OCI-LY7 (cell line): ENCODE results near the gene KLK10.

Experiments used
- CTCF ChIP-seq: fragments of 200-600 bp; sonication (generic); conservative IDR thresholded peaks from 2 replicates; pipeline ENCODE4 v1.5.1; 2014; ENCODE audit warnings: mild to moderate bottlenecking, antibody characterized with exemption, low read length, moderate library complexity, mixed read lengths
- EZH2phosphoT487 ChIP-seq: fragments of 200-600 bp; sonication (generic); IDR thresholded peaks from 2 replicates; pipeline ENCODE4 v1.6.1; 2018; ENCODE audit warnings: low read depth, borderline replicate concordance, mild to moderate bottlenecking, mixed run types, antibody characterized with exemption, low read length, moderate library complexity, mixed read lengths

GRCh38 chr19:51000426-51000825 lies 19.1 kb downstream of the KLK10 start:
- TF ChIP-seq CTCF, result no peak
- TF ChIP-seq EZH2phosphoT487, result no peak
